ENCODE results near the gene RAC3. TPM values are rescaled to one million over a fixed set of nuclear protein-coding genes. Genes with fewer than 3 reads are reported as not detected.

The RAC3 gene
- total RNA-seq, 2 experiments from 2014 or later = 3.3 to 5.3 TPM

- peaks cover 55% of the 10 kb centered on the region for H3K36me3 ChIP-seq (ENCODE audit: insufficient read depth, low read length)
- CTCF ChIA-PET = no interaction called here
Observed at GRCh38 chr17:82054351-82055022, 23.0 kb downstream of the RAC3 start.

DNA sequence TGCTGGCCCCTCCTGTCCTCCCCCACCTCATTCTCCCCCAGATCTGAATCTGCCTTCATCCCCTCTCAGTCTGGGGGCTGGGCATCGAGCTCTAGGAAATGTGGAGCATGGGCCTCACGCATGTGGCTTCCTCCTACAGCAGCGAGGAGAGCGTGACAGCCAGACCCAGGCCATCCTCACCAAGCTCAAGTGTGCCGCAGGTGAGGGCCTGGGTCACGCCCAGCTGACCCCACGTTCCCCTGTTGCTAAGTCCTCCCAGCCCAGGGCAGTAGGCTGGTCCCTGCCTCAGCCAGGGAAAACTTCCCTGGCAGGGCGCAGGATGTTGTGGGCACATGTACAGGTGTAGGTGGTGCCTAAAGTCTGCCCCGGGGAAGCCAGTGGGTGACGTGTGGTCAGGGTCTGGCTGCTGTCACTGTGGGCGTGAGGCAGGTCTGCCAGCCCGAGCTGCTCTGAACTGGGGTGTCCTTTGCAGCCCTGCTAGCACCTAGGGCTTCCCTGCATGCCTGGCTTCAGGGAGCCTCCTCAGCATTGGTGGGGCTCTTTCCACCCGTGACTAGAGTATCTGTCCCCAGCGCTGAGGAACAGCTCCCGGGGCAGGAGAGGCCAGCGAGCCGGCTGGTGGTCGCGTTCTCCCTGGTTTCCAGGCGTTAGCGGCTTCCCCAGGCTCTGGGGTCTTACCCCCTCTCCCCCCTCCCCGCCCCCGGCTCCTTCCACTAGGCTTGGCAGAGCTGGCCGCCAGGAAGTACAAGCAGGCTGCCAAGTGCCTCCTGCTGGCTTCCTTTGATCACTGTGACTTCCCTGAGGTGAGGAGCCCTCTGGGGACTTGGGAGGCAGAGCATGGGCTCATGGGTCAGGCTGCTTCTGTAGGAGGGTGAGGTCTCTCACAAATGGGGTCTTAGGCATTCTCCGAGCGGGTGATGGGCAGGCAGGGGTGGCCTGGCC lies 23.8 kb downstream of the RAC3 start:
- CTCF ChIA-PET = no interaction called here
- H3K4me1 Mint-ChIP-seq (ENCODE audit: low read depth) = peaks cover 6% of the 10 kb centered on the region
- peaks cover 33% of the 10 kb centered on the region for H3K4me1 ChIP-seq (ENCODE audit: insufficient read depth, low read length)
- DNase-seq (peak in 1 of 14 experiments; percentile 1), ATAC-seq (ENCODE audit: poor library complexity) (no peak)
- H3K36me3 ChIP-seq (ENCODE audit: insufficient read depth, low read length) = peaks cover 63% of the 10 kb centered on the region
- no peak overlapping the region for H3K4me3 ChIP-seq (ENCODE audit: low read length)
- TF ChIP-seq, protein P1, sequence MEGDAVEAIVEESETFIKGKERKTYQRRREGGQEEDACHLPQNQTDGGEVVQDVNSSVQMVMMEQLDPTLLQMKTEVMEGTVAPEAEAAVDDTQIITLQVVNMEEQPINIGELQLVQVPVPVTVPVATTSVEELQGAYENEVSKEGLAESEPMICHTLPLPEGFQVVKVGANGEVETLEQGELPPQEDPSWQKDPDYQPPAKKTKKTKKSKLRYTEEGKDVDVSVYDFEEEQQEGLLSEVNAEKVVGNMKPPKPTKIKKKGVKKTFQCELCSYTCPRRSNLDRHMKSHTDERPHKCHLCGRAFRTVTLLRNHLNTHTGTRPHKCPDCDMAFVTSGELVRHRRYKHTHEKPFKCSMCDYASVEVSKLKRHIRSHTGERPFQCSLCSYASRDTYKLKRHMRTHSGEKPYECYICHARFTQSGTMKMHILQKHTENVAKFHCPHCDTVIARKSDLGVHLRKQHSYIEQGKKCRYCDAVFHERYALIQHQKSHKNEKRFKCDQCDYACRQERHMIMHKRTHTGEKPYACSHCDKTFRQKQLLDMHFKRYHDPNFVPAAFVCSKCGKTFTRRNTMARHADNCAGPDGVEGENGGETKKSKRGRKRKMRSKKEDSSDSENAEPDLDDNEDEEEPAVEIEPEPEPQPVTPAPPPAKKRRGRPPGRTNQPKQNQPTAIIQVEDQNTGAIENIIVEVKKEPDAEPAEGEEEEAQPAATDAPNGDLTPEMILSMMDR (IDR thresholded peaks at IDR 0.05) = no peak
- intact Hi-C loops (cut with DNase I, micrococcal nuclease) = no loop called here
- no peaks in the 10 kb centered on the region for H3K9me3 Mint-ChIP-seq
- no peaks in the 10 kb centered on the region for H3K9me3 ChIP-seq (ENCODE audit: control insufficient read depth in 1 of 2, insufficient read depth in 1 of 2, low read length in 2 of 2)
- POLR2A ChIA-PET = interaction anchor here (0.7 to 1.4 kb wide), 2 partner anchors 11 to 18 kb away, joined by 3 to 8 read pairs; partner anchors contain the start of gene DCXR
- H3K27ac ChIP-seq (ENCODE audit: low read depth in 1 of 2, low read length in 2 of 2) = no peak overlapping the region
- peak overlapping the region; percentile 33 for H3K27ac Mint-ChIP-seq
- H3K27me3 ChIP-seq (ENCODE audit: control insufficient read depth in 1 of 2, insufficient read depth in 2 of 2, low read length in 2 of 2) = no peaks in the 10 kb centered on the region
- no peaks in the 10 kb centered on the region for H3K27me3 Mint-ChIP-seq
- peaks cover 26% of the 10 kb centered on the region for H3K36me3 Mint-ChIP-seq (ENCODE audit: low read depth)
- H3K4me3 Mint-ChIP-seq = peak overlapping the region; percentile 66

More at GRCh38 chr17:82054351-82055022, 23.0 kb downstream of the RAC3 start:
- no peaks in the 10 kb centered on the region for H3K9me3 ChIP-seq (ENCODE audit: control insufficient read depth in 1 of 2, insufficient read depth in 1 of 2, low read length in 2 of 2)
- Mint-ChIP-seq H3K27me3 (no peaks in the 10 kb centered on the region), H3K4me1 (ENCODE audit: low read depth) (peaks cover 8% of the 10 kb centered on the region), H3K36me3 (ENCODE audit: low read depth) (peaks cover 22% of the 10 kb centered on the region), H3K4me3 (peak overlapping the region; percentile 66), H3K27ac (peak overlapping the region; percentile 33), H3K9me3 (no peaks in the 10 kb centered on the region)
- no peak overlapping the region for H3K27ac ChIP-seq (ENCODE audit: low read depth in 1 of 2, low read length in 2 of 2)
- no peaks in the 10 kb centered on the region for H3K27me3 ChIP-seq (ENCODE audit: control insufficient read depth in 1 of 2, insufficient read depth in 2 of 2, low read length in 2 of 2)
- POLR2A ChIA-PET = interaction anchor here (0.7 to 4.1 kb wide), 2 partner anchors 10 to 12 kb away, joined by 3 to 16 read pairs; partner anchors contain the start of gene DUS1L
- DNase-seq = peak in 1 of 14 experiments; percentile 0
- intact Hi-C loops (cut with DNase I, micrococcal nuclease) = loop anchor here in 1 of 2 experiments (5.0 kb wide), 1 partner anchor 43 kb away; the partner anchor contains the start of gene FASN
- H3K4me1 ChIP-seq (ENCODE audit: insufficient read depth, low read length) = peaks cover 41% of the 10 kb centered on the region
- TF ChIP-seq, protein P1 (IDR thresholded peaks at IDR 0.05) = no peak
- no peak for ATAC-seq (ENCODE audit: poor library complexity)
- H3K4me3 ChIP-seq (ENCODE audit: low read length) = no peak overlapping the region

DNA sequence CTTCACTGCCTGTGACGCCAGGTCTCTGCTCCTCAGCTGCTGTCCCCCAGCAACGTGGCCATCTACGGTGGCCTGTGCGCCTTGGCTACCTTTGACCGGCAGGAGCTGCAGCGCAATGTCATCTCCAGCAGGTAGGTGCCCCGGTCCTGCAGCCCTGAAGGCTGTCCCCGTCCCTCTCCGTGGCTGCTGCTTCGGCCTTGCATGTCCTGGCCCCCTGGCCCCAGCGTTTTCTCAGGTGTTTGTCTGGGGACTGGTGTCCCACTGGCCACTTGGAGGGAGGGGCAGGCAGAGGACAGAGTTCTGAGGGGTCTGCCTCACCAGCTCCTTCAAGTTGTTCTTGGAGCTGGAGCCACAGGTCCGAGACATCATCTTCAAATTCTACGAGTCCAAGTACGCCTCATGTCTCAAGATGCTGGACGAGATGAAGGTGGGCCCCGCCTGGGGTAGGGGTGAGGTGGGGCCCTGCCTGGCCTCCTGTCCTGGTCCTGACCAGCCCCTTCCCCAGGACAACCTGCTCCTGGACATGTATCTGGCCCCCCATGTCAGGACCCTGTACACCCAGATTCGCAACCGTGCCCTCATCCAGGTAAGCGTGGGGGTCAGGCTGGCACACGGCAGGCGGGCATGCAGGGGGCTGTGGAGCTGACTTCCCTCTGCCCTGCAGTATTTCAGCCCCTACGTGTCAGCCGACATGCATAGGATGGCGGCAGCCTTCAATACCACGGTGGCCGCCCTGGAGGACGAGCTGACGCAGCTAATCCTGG lies 24.7 kb downstream of the RAC3 start:
- H3K9me3 Mint-ChIP-seq = no peaks in the 10 kb centered on the region
- Histone ChIP-seq H3K36me3 (ENCODE audit: insufficient read depth, low read length) (peaks cover 72% of the 10 kb centered on the region), H3K4me3 (ENCODE audit: low read length) (no peak overlapping the region), H3K4me1 (ENCODE audit: insufficient read depth, low read length) (peaks cover 24% of the 10 kb centered on the region), H3K9me3 (ENCODE audit: control insufficient read depth in 1 of 2, insufficient read depth in 1 of 2, low read length in 2 of 2) (no peaks in the 10 kb centered on the region), H3K27me3 (ENCODE audit: control insufficient read depth in 1 of 2, insufficient read depth in 2 of 2, low read length in 2 of 2) (no peaks in the 10 kb centered on the region), H3K27ac (ENCODE audit: low read depth in 1 of 2, low read length in 2 of 2) (no peak overlapping the region)
- POLR2A ChIA-PET = interaction anchor here (1.4 kb wide), 1 partner anchor 19 kb away, joined by 8 read pairs; the partner anchor contains the start of gene DCXR
- no peaks in the 10 kb centered on the region for H3K4me1 Mint-ChIP-seq (ENCODE audit: low read depth)
- no peaks in the 10 kb centered on the region for H3K27me3 Mint-ChIP-seq
- peak in 1 of 14 experiments; percentile 0 for DNase-seq
- intact Hi-C loops (cut with DNase I, micrococcal nuclease) = no loop called here
- CTCF ChIA-PET = no interaction called here
- no peak overlapping the region for H3K27ac Mint-ChIP-seq
- peak overlapping the region; percentile 51 for H3K4me3 Mint-ChIP-seq
- TF ChIP-seq, protein P1 (IDR thresholded peaks at IDR 0.05) = no peak
- ATAC-seq (ENCODE audit: poor library complexity) = no peak
- peaks cover 27% of the 10 kb centered on the region for H3K36me3 Mint-ChIP-seq (ENCODE audit: low read depth)

All from CD4-positive, alpha-beta T cell (primary cell).